ENCODE measurements around the gene FOXI1. TPM values are rescaled to one million over a fixed set of nuclear protein-coding genes. Genes with fewer than 3 reads are reported as not detected.

Gene FOXI1
- total RNA-seq, 2 donors from 2014 or later, result 0.16 TPM; not detected in 1

- Histone ChIP-seq H3K9me3 (no peaks in the 10 kb centered on the region), H3K36me3 (no peaks in the 10 kb centered on the region), H3K4me1 (no peaks in the 10 kb centered on the region), H3K27me3 (no peaks in the 10 kb centered on the region), H3K27ac (no peak overlapping the region), H3K9ac (ENCODE audit: low read depth in 2 of 2, low read length in 2 of 2) (no peak overlapping the region), H3K4me3 (no peak overlapping the region)
- no peak for DNase-seq
- no peak for TF ChIP-seq CTCF (IDR thresholded peaks at IDR 0.05)
- intact Hi-C loops (cut with DNase I), result no loop called here
These were observed 12.0 kb downstream of the FOXI1 start for GRCh38 chr5:170117736-170118135.

DNA sequence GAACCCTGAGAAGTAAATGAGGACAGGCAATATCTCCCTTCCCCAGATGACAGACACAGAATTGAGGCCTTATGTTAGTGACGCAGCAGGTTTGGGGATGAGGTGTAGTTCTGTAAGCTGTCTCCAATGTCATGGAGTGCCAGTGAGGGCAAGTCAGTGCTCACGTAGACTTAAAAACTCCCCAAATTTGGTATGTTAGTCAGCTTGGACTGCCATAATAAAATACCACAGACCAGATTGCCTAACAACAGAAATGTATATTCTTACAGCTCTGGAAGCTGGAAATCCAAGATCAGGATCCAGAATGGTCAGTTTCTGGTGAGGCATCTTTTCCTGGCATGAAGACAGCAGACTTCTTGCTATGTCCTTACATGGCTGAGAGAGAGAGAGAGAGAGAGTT, 14.9 kb downstream of the FOXI1 start:
- Histone ChIP-seq H3K4me1 (no peaks in the 10 kb centered on the region), H3K27me3 (no peaks in the 10 kb centered on the region), H3K9ac (ENCODE audit: low read depth in 2 of 2, low read length in 2 of 2) (no peak overlapping the region), H3K4me3 (no peak overlapping the region), H3K36me3 (no peaks in the 10 kb centered on the region), H3K9me3 (no peaks in the 10 kb centered on the region), H3K27ac (no peak overlapping the region)
- DNase-seq, result no peak
- intact Hi-C loops (cut with DNase I), result no loop called here
- TF ChIP-seq CTCF (IDR thresholded peaks at IDR 0.05), result no peak

- no peaks in the 10 kb centered on the region for H3K27me3 ChIP-seq
- DNase-seq, result no peak
- no peak overlapping the region for H3K4me3 ChIP-seq
- no peak for TF ChIP-seq CTCF (IDR thresholded peaks at IDR 0.05)
- H3K27ac ChIP-seq, result no peak overlapping the region
- H3K9me3 ChIP-seq, result no peaks in the 10 kb centered on the region
- H3K36me3 ChIP-seq, result no peaks in the 10 kb centered on the region
- no peaks in the 10 kb centered on the region for H3K4me1 ChIP-seq
- H3K9ac ChIP-seq (ENCODE audit: low read depth in 2 of 2, low read length in 2 of 2), result no peak overlapping the region
- intact Hi-C loops (cut with DNase I), result no loop called here
These were observed 15.6 kb downstream of the FOXI1 start for GRCh38 chr5:170121321-170121720.

DNA sequence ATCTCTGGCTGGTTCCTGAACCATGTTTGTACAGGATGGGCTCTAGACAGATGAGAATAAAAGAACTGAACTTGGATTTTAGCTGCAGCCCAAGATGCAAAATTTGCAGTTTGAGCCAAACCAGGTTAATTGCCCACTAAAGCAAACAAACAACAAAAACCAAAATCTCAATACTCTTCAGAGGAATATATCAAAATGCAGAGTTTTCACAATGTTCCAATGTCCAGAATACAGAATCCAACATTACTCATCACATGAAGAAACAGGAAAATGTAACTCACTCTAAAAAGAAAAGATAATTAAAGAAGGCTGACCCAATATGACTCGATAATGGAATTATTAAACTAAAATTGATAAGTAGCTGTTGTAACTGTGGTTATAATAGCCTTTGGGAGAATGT, 20.4 kb downstream of the FOXI1 start:
- DNase-seq, result no peak
- no peaks in the 10 kb centered on the region for H3K27me3 ChIP-seq
- H3K9me3 ChIP-seq, result no peaks in the 10 kb centered on the region
- TF ChIP-seq CTCF (IDR thresholded peaks at IDR 0.05), result no peak
- intact Hi-C loops (cut with DNase I), result no loop called here
- no peak overlapping the region for H3K4me3 ChIP-seq
- no peak overlapping the region for H3K9ac ChIP-seq (ENCODE audit: low read depth in 2 of 2, low read length in 2 of 2)
- no peaks in the 10 kb centered on the region for H3K4me1 ChIP-seq
- H3K27ac ChIP-seq, result no peak overlapping the region
- H3K36me3 ChIP-seq, result no peaks in the 10 kb centered on the region

DNA sequence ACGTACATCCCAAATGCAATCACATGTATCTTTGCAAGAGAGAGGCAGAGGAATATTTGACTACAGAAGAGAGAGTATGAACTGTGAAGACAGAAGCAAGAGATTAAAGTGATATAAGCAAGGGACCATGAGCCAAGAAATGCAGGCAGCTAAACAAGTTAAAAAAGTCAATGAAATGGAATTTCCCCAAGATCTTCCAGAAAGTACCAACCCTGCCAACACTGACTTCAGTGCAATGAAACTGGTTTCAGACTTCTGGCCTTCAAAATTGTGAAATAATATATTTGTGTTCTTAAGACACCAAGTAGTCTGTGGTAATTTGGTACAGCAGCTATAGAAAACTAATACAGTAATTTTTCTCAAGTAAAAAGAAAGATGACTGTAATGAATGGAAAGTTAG, 20.9 kb downstream of the FOXI1 start:
- Histone ChIP-seq H3K9ac (ENCODE audit: low read depth in 2 of 2, low read length in 2 of 2) (no peak overlapping the region), H3K36me3 (no peaks in the 10 kb centered on the region), H3K4me1 (no peaks in the 10 kb centered on the region), H3K9me3 (no peaks in the 10 kb centered on the region), H3K27me3 (no peaks in the 10 kb centered on the region), H3K4me3 (no peak overlapping the region), H3K27ac (no peak overlapping the region)
- DNase-seq, result no peak
- TF ChIP-seq CTCF (IDR thresholded peaks at IDR 0.05), result no peak
- intact Hi-C loops (cut with DNase I), result no loop called here

DNA sequence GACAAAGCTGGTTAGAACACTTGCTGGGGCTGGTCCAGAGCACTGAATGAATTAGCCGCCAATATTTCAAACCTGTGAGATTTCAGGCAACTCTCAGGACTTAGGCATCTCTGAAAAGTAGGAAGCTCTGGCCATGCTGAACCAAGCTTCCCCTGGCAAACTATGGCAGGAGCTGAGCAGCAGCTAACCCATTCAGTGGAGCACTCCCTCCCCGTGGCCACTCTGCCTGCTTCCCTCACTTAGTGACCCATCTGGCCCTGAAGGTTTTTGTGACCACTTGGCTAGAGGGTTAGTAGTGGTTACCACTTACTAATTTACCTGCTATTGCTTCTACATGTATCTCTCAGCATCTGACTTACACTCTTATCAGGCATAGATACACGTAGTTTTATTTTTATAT, 25.5 kb downstream of the FOXI1 start:
- intact Hi-C loops (cut with DNase I), result no loop called here
- no peak for DNase-seq
- no peak overlapping the region for H3K4me3 ChIP-seq
- TF ChIP-seq CTCF (IDR thresholded peaks at IDR 0.05), result no peak
- no peaks in the 10 kb centered on the region for H3K4me1 ChIP-seq
- no peaks in the 10 kb centered on the region for H3K27me3 ChIP-seq
- H3K9ac ChIP-seq (ENCODE audit: low read depth in 2 of 2, low read length in 2 of 2), result no peak overlapping the region
- H3K36me3 ChIP-seq, result no peaks in the 10 kb centered on the region
- H3K27ac ChIP-seq, result no peak overlapping the region
- H3K9me3 ChIP-seq, result no peaks in the 10 kb centered on the region
